ENCODE measurements around the gene KIF2A. TPM values are rescaled to one million over a fixed set of nuclear protein-coding genes. Genes with fewer than 3 reads are reported as not detected.

KIF2A gene
- total and polyA plus RNA-seq, 9 of the 15 experiments (the other 6 are each of a cell fraction or from before 2014, with no cell fraction given), result 42.6 to 126 (median 77.6) TPM

DNA sequence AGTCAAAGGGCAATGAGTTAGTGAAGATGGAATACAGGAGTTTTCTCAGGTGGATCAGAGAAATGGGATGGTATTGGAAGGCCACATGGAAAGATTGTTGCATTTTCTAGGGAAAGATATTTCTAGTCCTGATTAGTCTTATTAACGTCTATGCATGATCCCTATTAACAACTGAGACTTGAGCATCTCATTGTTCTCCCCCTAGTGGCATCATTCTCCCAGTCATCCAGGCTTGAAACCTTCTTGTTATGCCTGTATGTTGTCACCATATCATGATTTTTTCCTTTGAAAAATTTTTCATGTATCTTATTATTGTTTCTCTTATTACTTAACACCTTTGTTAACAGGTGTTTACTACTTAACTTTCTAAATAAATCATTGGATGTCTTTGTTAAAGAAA is 34.4 kb downstream of the KIF2A start:
- in situ Hi-C loops (cut with MboI), result loop anchor here (5.0 kb wide), 1 partner anchor 113 kb away; no protein-coding TSS in a partner anchor
- ChIA-PET POLR2A (no interaction called here), CTCF (ENCODE audit: low intra/inter-chr PET ratio) (interaction anchor here (0.6 kb wide), 1 partner anchor 28 kb away, joined by 3 read pairs; no protein-coding TSS in a partner anchor)
- WGBS (ENCODE audit: insufficient coverage, low coverage, missing lambda C conversion rate), result 43% methylated on average over 1 of the region's 1 CpG
- Histone ChIP-seq H3K79me2 (ENCODE audit: control insufficient read depth, insufficient read depth, low read length) (peaks cover 91% of the 10 kb centered on the region), H3K4me1 (replicated peaks in 1 of 2; ENCODE audit: control insufficient read depth in 2 of 2, insufficient read depth in 2 of 2, low read length in 2 of 2) (peaks cover 0 to 9% of the 10 kb centered on the region in 2 experiments; a peak in 2 of 5 replicates), H3K4me3 (no peak overlapping the region), H3K4me2 (ENCODE audit: insufficient read depth, low read length) (no peak overlapping the region), H3K27me3 (ENCODE audit: control insufficient read depth in 2 of 2, insufficient read depth in 2 of 2, low read length in 2 of 2) (no peaks in the 10 kb centered on the region), H3K36me3 (ENCODE audit: control insufficient read depth, insufficient read depth, low read length) (peaks cover 6% of the 10 kb centered on the region; the same call in 2 of the 3 replicates), H4K20me1 (replicated peaks; ENCODE audit: control insufficient read depth, insufficient read depth, low read length) (no peaks in the 10 kb centered on the region), H3K9ac (ENCODE audit: insufficient read depth in 1 of 2, low read depth in 2 of 2, low read length in 2 of 2) (no peak overlapping the region), H3K9me3 (replicated peaks; ENCODE audit: control insufficient read depth, insufficient read depth, low read depth, low read length) (no peaks in the 10 kb centered on the region), H3K27ac (ENCODE audit: extremely low read depth, low read depth, low read length) (no peak overlapping the region), H3K9me1 (ENCODE audit: control insufficient read depth, insufficient read depth, low read length) (no peaks in the 10 kb centered on the region), H2AFZ (ENCODE audit: low read depth, low read length) (no peak overlapping the region)
- ATAC-seq (peak; percentile 73), FAIRE-seq (no peak), DNase-seq (ENCODE audit: extremely low read depth in 1 of 4, low spot score in 3 of 4) (peak in 3 of 4 experiments; percentile 32 to 50 (median 34))
- intact Hi-C loops (cut with micrococcal nuclease), result no loop called here
- BruUV-seq (replicated peaks), result no TSS peak
- TF ChIP-seq TAF7 (tag; IDR thresholded peaks at IDR 0.05), result no peak
- TF ChIP-seq BCL6 (CRISPR knock-in tag; IDR thresholded peaks at IDR 0.05), result no peak
- no peak for TF ChIP-seq EP400 (IDR thresholded peaks at IDR 0.05)
- no peak for TF ChIP-seq FOS (IDR thresholded peaks at IDR 0.05; ENCODE audit: extremely low read depth, insufficient read length)
- TF ChIP-seq ZKSCAN8 (CRISPR knock-in tag; IDR thresholded peaks at IDR 0.05), result no peak
- no peak for TF ChIP-seq ZNF143 (CRISPR knock-in tag; IDR thresholded peaks at IDR 0.05)
- no peak for TF ChIP-seq RUNX1 (IDR thresholded peaks at IDR 0.05; ENCODE audit: low read depth)
- no peak for TF ChIP-seq PCBP1 (IDR thresholded peaks at IDR 0.05; ENCODE audit: low read depth, low read length, poor library complexity, severe bottlenecking)
- TF ChIP-seq, protein P1, sequence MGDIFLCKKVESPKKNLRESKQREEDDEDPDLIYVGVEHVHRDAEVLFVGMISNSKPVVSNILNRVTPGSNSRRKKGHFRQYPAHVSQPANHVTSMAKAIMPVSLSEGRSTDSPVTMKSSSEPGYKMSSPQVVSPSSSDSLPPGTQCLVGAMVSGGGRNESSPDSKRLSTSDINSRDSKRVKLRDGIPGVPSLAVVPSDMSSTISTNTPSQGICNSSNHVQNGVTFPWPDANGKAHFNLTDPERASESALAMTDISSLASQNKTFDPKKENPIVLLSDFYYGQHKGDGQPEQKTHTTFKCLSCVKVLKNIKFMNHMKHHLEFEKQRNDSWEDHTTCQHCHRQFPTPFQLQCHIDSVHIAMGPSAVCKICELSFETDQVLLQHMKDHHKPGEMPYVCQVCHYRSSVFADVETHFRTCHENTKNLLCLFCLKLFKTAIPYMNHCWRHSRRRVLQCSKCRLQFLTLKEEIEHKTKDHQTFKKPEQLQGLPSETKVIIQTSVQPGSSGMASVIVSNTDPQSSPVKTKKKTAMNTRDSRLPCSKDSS (IDR thresholded peaks at IDR 0.05; ENCODE audit: low read depth, partially characterized antibody), result no peak
- no peak for TF ChIP-seq NCOA2 (IDR thresholded peaks at IDR 0.05; ENCODE audit: partially characterized antibody in 2 of 2)
- no peak for TF ChIP-seq PATZ1 (CRISPR knock-in tag; IDR thresholded peaks at IDR 0.05; ENCODE audit: borderline replicate concordance)
- no peak for TF ChIP-seq MTA1 (IDR thresholded peaks at IDR 0.05; ENCODE audit: borderline replicate concordance)
- no peak for TF ChIP-seq E2F3 (CRISPR knock-in tag; IDR thresholded peaks at IDR 0.05)
- no peak for TF ChIP-seq ELF2 (CRISPR knock-in tag; IDR thresholded peaks at IDR 0.05)
- TF ChIP-seq TRIM28 (IDR thresholded peaks at IDR 0.05), result no peak
- no peak for TF ChIP-seq MAX (CRISPR knock-in tag; IDR thresholded peaks at IDR 0.05)
- no peak for TF ChIP-seq ZNF121 (CRISPR knock-in tag; conservative IDR thresholded peaks at IDR 0.05)
- TF ChIP-seq ZNF551 (CRISPR knock-in tag; IDR thresholded peaks at IDR 0.05), result no peak
- peak; percentile 66 for TF ChIP-seq DACH1 (IDR thresholded peaks at IDR 0.05; ENCODE audit: partially characterized antibody)
